ENCODE measurements around the gene CSAG3.
"Not testable (repeated sequence)": the region's sequence is repeated elsewhere in the genome, so short reads cannot be mapped to it uniquely, and the experiment has no call there.

Gene CSAG3

DNA sequence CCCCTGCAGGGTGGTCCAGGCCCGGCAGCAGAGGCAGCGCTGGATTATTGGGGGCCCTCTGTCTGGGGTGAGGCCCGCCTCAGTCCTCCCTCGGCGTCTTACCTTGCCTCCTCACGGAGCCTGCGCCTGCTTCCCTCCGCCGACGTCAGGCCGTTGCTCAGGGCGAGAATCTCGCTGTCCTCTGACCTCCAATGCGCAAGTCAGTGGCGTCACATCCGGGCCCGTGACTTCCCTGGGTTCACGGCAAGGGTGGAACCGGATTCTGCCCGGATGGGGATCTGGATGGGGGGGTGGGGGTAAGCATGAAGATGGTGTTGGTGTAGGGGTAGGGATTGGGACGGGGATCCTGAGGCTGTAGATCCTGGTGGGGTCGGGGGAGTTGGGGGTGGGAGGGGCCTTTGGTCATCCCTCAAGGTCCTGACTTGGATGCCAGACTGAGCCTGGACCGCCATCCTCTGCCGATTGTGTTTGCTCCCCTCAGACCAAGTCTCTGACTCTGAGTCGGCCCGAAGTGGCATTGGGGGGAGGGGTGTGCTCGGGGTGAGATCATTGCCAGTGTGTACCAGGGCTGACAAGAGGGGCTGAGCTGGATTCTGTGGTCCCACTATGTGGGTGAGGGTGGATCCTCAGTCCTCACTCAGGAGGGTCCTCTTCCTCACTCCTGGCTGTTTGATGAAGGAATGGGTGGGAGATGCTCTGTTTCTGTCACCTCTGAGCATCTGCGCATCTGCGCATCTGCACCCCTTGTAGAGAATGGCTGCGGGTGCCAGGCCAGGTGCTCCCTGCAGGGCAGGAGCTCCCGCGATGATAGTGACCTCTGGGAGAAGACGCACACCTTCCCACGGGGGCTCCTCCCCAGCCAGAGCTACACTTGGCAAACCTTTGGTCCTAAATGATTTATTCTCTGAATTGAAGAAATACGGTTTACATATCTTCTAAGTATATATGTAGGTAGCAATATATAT lies 5.0 kb upstream of the CSAG3 start, which contains the start of gene MAGEA2:
TSS of gene MAGEA2 (minus strand) at position 157 of the 965 bp plus-strand sequence. CDS start 2,479 bp downstream, outside the sequence.
- H3K27ac ChIP-seq (ENCODE audit: low read length); H3K9ac ChIP-seq (ENCODE audit: low read depth, low read length); H3K4me3 ChIP-seq (ENCODE audit: low read length): not testable (repeated sequence)

DNA sequence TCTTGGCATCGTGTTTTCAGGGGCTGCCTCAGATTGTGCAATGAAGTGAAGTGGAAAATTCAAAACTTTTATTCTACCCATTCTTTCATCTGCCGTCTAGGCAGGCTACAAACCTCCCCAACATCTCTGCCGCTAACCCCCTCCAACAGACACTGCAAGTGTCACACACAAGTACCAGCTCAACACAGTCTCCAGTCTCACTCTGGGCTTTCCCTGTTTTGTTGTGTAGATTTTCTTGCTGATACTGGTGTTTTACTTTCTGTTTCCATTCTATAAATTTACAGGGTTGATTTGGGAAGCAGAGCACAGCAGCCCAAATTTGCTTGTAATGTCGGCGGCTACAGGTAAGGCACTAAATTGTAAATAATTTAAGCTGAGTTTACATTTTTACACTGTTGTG lies 4.1 kb upstream of the CSAG3 start:
- not testable (repeated sequence) for H3K4me1 ChIP-seq (ENCODE audit: insufficient read depth, low read length); H3K36me3 ChIP-seq (ENCODE audit: insufficient read depth, low read depth, low read length); H3K4me3 ChIP-seq (ENCODE audit: low read length); H3K9ac ChIP-seq (ENCODE audit: low read depth, low read length); H3K9me3 ChIP-seq (ENCODE audit: insufficient read depth, low read depth, low read length); H3K27me3 ChIP-seq (ENCODE audit: insufficient read depth, low read length); H3K27ac ChIP-seq (ENCODE audit: low read length)

More for the DNA sequence above, 5.0 kb upstream of the CSAG3 start, which contains the start of gene MAGEA2:
- not testable (repeated sequence) for H3K27me3 ChIP-seq (ENCODE audit: insufficient read depth, low read length); H3K36me3 ChIP-seq (ENCODE audit: insufficient read depth, low read depth, low read length); H3K4me1 ChIP-seq (ENCODE audit: insufficient read depth, low read length); H3K9me3 ChIP-seq (ENCODE audit: insufficient read depth, low read depth, low read length)

DNA sequence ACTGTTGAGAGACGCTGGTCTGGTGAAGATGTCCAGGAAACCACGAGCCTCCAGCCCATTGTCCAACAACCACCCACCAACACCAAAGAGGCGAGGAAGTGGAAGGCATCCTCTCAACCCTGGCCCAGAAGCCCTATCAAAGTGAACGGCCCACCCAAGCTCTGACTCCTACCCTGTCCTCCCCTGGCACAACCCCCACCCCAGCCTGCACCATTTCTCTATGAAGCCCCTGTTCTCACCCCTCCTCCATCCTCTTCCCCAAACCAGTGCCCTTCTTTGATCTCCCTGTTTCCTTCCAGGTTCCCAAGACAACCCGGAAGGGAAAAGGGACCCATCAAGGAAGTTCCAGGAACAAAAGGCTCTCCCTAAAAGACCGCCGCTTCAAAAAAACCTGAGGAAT lies 526 bp downstream of the CSAG3 start:
- H3K4me3 ChIP-seq (ENCODE audit: low read length); H3K27me3 ChIP-seq (ENCODE audit: insufficient read depth, low read length); H3K9me3 ChIP-seq (ENCODE audit: insufficient read depth, low read depth, low read length); H3K27ac ChIP-seq (ENCODE audit: low read length); H3K4me1 ChIP-seq (ENCODE audit: insufficient read depth, low read length); H3K9ac ChIP-seq (ENCODE audit: low read depth, low read length); H3K36me3 ChIP-seq (ENCODE audit: insufficient read depth, low read depth, low read length): not testable (repeated sequence)

DNA sequence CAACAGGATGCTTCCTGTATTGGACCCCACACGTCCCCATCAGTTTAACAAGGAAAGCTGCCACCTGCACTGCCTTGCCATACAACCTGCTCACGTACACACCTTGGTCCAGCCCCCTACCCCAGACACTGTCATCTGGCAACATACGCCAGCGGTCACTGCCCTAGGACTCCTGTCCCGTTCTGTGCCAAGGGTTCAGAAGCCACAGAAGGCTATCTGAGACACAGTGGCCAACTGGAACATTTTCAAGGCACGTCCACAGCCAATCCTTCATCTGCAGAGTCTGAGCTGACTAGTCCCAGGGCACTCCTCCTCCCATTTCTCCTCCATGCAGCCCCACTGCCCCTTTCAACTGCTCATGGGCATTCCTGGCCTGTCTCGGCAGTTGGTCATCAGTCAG lies 2.6 kb downstream of the CSAG3 start:
- not testable (repeated sequence) for H3K27me3 ChIP-seq (ENCODE audit: insufficient read depth, low read length); H3K4me3 ChIP-seq (ENCODE audit: low read length); H3K9me3 ChIP-seq (ENCODE audit: insufficient read depth, low read depth, low read length); H3K27ac ChIP-seq (ENCODE audit: low read length); H3K36me3 ChIP-seq (ENCODE audit: insufficient read depth, low read depth, low read length); H3K4me1 ChIP-seq (ENCODE audit: insufficient read depth, low read length); H3K9ac ChIP-seq (ENCODE audit: low read depth, low read length)

DNA sequence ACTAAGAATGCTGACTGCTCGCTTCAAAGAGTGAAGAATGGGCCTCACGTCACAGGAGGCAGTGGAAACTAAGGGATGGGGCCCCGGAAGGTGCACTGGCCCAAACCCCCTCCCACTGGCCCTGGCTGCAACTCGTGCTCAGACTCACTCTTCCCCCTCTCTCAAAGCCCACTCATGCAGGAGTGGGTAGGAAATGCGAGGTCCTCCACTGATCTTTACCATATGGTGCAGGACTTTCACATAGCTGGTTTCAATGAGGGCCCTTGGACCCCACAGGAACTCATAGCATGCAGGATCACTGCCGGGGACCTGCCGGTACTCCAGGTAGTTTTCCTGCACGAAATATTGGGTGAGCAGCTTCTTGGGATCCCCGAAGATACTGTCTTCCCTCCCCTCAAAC lies 7.5 kb downstream of the CSAG3 start:
- not testable (repeated sequence) for H3K36me3 ChIP-seq (ENCODE audit: insufficient read depth, low read depth, low read length); H3K4me1 ChIP-seq (ENCODE audit: insufficient read depth, low read length); H3K27ac ChIP-seq (ENCODE audit: low read length); H3K27me3 ChIP-seq (ENCODE audit: insufficient read depth, low read length); H3K9me3 ChIP-seq (ENCODE audit: insufficient read depth, low read depth, low read length); H3K9ac ChIP-seq (ENCODE audit: low read depth, low read length); H3K4me3 ChIP-seq (ENCODE audit: low read length)

DNA sequence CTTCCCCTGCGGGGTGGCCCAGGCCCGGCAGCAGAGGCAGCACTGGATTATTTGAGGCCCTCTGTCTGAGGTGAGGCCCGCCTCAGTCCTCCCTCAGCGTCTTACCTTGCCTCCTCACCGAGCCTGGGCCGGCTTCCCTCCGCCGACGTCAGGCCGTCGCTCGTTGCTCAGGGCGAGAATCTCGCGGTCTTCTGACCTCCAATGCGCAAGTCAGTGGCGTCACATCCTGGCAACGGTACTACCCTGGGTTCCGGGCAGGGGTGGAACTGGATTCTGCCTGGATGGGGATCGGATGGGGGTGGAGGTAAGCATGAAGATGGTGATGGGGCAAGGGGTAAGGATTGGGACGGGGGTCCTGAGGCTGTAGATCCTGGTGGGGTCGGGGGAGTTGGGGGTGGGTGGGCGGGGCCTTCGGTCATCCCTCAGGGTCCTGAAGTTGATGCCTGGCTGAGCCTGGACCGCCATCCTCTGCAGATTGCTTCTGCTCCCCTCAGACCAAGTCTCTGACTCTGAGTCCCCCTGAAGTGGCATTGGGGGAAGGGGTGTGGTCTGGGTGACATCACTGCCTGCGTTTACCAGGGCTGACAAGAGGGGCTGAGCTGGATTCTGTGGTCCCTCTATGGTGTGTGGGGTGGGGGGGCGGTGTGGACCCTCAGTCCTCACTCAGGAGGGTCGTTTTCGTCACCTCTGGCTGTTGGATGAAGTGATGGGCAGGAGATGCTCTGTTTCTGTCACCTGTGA lies 10.7 kb downstream of the CSAG3 start, which contains the start of gene MAGEA6:
TSS of gene MAGEA6 (minus strand) at position 141 of the 741 bp plus-strand sequence. CDS start 2,039 bp downstream, outside the sequence.
- H3K4me1 ChIP-seq (ENCODE audit: insufficient read depth, low read length); H3K27ac ChIP-seq (ENCODE audit: low read length); H3K9ac ChIP-seq (ENCODE audit: low read depth, low read length); H3K27me3 ChIP-seq (ENCODE audit: insufficient read depth, low read length); H3K9me3 ChIP-seq (ENCODE audit: insufficient read depth, low read depth, low read length); H3K36me3 ChIP-seq (ENCODE audit: insufficient read depth, low read depth, low read length); H3K4me3 ChIP-seq (ENCODE audit: low read length): not testable (repeated sequence)

DNA sequence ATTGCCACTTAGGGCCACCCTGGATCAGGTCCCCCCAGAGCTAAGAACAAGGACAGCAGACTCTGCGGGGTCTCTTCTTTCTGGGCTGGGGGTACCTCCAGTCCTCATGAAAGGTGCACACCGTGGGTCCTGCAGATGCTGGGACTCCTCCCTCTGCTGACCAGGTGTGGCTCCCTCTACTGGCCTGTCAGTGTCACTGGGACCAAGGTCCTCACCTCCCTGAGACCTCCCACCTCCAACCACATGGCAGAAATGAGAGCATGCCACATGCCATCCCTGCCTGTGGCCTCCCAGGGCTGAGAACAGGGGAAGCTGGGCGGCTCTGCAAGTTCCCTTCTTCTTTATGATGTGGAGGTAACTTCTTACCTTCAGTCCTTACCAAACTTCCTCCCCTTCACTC lies 28.0 kb downstream of the CSAG3 start:
- H3K27me3 ChIP-seq (ENCODE audit: insufficient read depth, low read length); H3K9me3 ChIP-seq (ENCODE audit: insufficient read depth, low read depth, low read length); H3K27ac ChIP-seq (ENCODE audit: low read length); H3K4me3 ChIP-seq (ENCODE audit: low read length); H3K9ac ChIP-seq (ENCODE audit: low read depth, low read length); H3K4me1 ChIP-seq (ENCODE audit: insufficient read depth, low read length); H3K36me3 ChIP-seq (ENCODE audit: insufficient read depth, low read depth, low read length): not testable (repeated sequence)

DNA sequence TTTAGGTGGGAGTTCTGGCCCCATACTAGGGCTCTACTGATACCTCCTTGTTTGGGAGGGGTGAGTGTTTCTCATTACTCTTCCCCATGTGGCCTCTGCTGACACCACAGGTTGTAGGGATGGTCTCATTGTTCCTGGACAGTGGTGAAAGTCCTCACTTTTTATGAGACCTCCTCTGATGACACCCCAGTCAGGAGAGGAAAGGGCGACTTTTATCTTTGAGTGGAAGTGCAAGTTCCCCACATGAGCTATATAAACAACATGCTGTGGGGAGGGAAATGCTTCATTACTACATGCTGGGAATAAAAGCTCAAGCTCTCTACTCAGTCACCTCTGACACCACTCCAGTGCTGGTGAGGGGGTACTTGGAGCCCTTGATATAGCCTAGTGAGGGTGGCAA lies 39.9 kb downstream of the CSAG3 start:
- no peaks in the 10 kb centered on the region for H3K36me3 ChIP-seq (ENCODE audit: insufficient read depth, low read depth, low read length)
- no peak overlapping the region for H3K9ac ChIP-seq (ENCODE audit: low read depth, low read length)
- no peak overlapping the region for H3K27ac ChIP-seq (ENCODE audit: low read length)
- H3K4me3 ChIP-seq (ENCODE audit: low read length): no peak overlapping the region
- no peaks in the 10 kb centered on the region for H3K27me3 ChIP-seq (ENCODE audit: insufficient read depth, low read length)
- H3K4me1 ChIP-seq (ENCODE audit: insufficient read depth, low read length): no peaks in the 10 kb centered on the region
- no peaks in the 10 kb centered on the region for H3K9me3 ChIP-seq (ENCODE audit: insufficient read depth, low read depth, low read length)

DNA sequence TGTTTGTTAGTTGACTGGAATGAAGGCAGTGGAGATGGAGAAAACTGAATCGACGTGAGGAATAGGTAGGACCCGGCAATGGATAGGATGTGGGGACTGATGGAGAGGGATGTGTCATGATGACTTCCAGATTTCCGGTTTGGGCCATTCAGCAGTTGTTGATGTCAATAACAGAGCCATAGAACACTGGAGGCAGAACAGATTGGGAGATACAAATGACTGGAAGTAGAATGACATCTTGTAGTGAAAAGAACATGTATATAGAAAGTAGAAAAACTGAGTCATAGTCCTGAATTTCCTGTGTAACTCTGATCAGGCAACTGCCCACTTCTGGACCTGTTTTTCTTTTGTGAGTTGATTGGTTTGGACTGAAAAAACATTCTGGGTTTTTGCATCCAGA lies 47.0 kb downstream of the CSAG3 start:
- Histone ChIP-seq H3K27ac (ENCODE audit: low read length) (no peak overlapping the region), H3K4me3 (ENCODE audit: low read length) (no peak overlapping the region)

More for the DNA sequence above, 47.0 kb downstream of the CSAG3 start:
- no peaks in the 10 kb centered on the region for H3K36me3 ChIP-seq (ENCODE audit: insufficient read depth, low read depth, low read length)
- no peaks in the 10 kb centered on the region for H3K9me3 ChIP-seq (ENCODE audit: insufficient read depth, low read depth, low read length)
- H3K4me1 ChIP-seq (ENCODE audit: insufficient read depth, low read length): no peaks in the 10 kb centered on the region
- H3K27me3 ChIP-seq (ENCODE audit: insufficient read depth, low read length): no peaks in the 10 kb centered on the region
- H3K9ac ChIP-seq (ENCODE audit: low read depth, low read length): no peak overlapping the region

All from iPS-20b (cell line).